NB4 (cell line): ENCODE data around the gene FOCAD.

ENCODE experiments used
- DNase-seq: peaks from one replicate; pipeline ENCODE4 v3.0.0; 2010; ENCODE audit warnings: low read depth
- H3K4me3 ChIP-seq: one replicate; pipeline ENCODE4 v1.5.1; 2011; ENCODE audit warnings: mild to moderate bottlenecking, low read depth, low read length, moderate library complexity
- MYC ChIP-seq: IDR thresholded peaks from 2 replicates; pipeline ENCODE4 v1.6.1; 2011; ENCODE audit warnings: low read depth, low read length
- POLR2A ChIP-seq: IDR thresholded peaks from 2 replicates; pipeline ENCODE4 v1.6.1; 2011; ENCODE audit warnings: mild to moderate bottlenecking; ENCODE audit not compliant: insufficient read length; ENCODE audit errors: extremely low read depth
- TF ChIP-seq, protein P1 (sequence below): IDR thresholded peaks from 2 replicates; pipeline ENCODE4 v1.6.1; 2011; ENCODE audit warnings: low read depth, low read length
- TF ChIP-seq, protein P2 (sequence below): IDR thresholded peaks from one replicate; pipeline ENCODE4 v1.5.1; 2012; ENCODE audit warnings: low read depth, low read length

The FOCAD gene

DNA sequence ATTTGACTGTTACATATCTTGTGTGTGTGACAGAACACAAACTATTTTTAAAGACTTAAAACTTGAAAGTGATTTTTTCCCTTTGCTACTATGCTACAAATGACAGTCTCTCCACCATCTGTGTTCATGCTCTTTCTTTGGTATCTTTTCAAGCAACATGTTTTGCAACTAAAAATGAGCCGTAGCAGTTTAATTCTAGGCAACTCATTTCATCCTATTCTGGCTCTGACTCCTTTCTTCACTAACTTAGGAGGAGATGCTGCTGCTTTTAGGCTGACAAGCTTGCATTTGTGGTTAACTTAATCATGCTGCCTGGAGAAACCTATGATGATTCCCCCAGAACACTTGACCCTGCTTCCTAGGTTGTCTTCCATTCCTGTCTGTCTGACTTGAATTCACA, 246.8 kb downstream of the FOCAD start:
- DNase-seq: no peak
- H3K4me3 ChIP-seq: no peak overlapping the region
- TF ChIP-seq POLR2A (no peak), MYC (no peak)

DNA sequence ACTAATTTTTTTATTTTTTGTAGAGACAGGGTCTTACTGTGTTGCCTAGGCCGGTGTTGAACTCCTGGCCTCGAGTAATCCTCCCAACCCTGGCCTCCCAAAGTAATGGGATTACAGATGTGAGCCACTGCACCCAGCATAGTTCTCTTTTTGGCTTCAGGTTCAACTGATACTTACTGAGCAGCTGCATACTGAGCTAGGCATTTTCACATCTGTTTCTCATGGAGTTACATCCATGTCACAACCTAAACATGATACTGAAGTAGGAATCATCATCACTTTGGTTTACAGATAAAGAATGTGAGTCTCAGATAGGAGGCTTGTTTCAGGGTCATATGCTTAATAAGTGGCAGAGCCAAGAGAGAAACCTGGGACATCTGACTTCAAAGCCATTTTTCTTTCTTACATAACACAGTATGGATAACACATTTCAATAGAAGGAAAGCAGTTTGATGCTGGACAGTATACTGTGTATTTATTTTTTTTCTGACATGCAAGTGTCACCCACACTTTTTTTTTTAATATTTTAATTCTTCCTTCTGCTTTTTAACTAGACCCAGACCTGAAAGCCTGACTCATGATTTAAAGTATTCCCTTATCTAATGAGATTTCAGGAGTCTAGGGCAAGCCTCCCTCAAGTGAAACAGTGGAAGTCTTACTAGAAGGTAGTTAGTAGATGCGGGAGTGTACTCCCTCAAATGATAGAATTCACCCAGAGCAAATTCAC, 256.6 kb downstream of the FOCAD start:
- no peak overlapping the region for H3K4me3 ChIP-seq
- DNase-seq: no peak
- no peak for TF ChIP-seq POLR2A
- TF ChIP-seq, protein P1, sequence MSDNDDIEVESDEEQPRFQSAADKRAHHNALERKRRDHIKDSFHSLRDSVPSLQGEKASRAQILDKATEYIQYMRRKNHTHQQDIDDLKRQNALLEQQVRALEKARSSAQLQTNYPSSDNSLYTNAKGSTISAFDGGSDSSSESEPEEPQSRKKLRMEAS: no peak
- TF ChIP-seq MYC: no peak
- TF ChIP-seq, protein P2, sequence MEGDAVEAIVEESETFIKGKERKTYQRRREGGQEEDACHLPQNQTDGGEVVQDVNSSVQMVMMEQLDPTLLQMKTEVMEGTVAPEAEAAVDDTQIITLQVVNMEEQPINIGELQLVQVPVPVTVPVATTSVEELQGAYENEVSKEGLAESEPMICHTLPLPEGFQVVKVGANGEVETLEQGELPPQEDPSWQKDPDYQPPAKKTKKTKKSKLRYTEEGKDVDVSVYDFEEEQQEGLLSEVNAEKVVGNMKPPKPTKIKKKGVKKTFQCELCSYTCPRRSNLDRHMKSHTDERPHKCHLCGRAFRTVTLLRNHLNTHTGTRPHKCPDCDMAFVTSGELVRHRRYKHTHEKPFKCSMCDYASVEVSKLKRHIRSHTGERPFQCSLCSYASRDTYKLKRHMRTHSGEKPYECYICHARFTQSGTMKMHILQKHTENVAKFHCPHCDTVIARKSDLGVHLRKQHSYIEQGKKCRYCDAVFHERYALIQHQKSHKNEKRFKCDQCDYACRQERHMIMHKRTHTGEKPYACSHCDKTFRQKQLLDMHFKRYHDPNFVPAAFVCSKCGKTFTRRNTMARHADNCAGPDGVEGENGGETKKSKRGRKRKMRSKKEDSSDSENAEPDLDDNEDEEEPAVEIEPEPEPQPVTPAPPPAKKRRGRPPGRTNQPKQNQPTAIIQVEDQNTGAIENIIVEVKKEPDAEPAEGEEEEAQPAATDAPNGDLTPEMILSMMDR: no peak

DNA sequence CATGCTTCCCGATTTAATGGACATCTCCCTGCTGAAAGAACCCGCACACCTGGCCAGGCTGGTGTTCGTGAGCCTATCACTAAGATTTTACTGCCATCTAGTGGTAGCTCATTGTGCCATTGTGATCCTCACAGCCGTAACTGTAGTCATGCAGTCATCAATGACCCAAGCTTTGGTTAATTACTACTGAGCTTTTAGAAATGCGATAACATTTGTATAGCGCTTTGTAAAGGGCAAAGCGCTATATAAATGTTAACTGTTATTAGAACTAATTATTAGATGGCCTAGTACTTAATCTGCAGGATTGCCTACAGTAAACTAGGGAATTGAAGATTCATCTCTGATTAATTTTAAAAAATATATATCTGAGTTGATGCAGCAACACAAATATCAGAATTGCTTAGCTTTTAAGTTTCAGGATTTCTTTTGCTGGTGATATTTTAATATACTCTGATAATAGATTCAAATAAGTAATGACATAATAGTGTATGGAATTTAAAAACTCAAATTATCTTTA, 257.2 kb downstream of the FOCAD start:
- TF ChIP-seq, protein P1: no peak; the same call in 1 of the 2 replicates
- TF ChIP-seq, protein P2: peak; percentile 98
- TF ChIP-seq MYC (no peak), POLR2A (no peak)
- peak; percentile 85 for DNase-seq

DNA sequence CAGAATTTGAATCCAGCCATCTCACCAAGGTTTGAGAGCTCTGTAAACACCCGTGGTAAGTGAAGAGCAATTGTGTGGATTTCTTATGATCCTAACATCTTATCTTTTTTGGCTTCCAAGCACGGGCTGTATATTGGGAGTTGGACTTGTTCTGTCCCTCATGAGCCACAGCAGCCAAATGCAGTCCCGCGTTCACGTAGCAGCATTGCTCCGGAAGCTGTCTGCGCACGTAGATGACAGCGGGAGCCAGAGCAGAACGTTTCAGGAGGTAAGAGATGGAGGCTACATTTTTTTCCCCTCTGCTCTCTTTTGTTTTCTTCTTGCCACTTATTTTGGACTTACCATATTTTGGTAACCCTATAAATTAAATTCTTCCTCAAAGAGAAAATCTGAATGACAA, 260.4 kb downstream of the FOCAD start:
- TF ChIP-seq POLR2A (no peak), MYC (no peak)
- TF ChIP-seq, protein P2: no peak
- TF ChIP-seq, protein P1: no peak
- DNase-seq: no peak
- no peak overlapping the region for H3K4me3 ChIP-seq

More for the DNA sequence above, 257.2 kb downstream of the FOCAD start:
- no peak overlapping the region for H3K4me3 ChIP-seq

DNA sequence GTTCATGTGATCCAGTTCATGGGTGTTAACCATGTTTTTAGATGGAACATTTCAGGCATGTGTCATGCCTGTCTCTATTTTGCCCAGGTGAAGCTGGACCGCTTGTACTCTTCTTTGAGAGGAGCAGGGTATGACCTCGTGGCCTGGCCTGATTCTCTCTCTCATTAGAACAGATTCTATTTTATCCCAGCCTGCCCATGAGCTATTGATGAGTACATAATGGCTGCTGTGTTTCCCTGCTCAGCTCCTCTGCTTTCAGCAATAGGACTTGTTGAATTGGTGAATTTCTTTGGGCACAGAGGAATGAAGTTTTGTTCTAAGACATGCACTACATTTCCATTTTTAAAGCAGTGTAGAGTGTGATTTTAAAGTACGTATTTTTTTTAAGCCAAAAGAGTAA, 261.2 kb downstream of the FOCAD start:
- H3K4me3 ChIP-seq: no peak overlapping the region
- DNase-seq: no peak
- TF ChIP-seq MYC: no peak
- TF ChIP-seq, protein P2: no peak
- no peak for TF ChIP-seq POLR2A
- TF ChIP-seq, protein P1: no peak

DNA sequence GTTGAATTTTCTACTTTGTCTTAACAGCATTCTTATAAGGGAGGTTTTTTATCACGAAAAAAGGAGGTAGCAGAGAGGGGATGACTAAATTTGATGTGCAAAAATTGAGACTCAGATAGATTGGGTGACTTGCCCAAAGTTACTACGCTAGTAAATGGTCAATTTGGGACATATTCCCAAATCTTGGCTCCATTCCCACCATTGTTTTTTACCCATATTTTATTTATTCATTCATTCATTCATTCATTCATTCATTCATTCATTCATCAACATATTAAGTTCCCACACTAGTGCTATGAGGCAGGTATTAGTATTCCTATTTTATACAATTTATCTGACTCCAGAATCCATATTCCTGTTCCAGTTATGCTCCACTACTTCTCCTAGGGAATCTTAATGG, 261.8 kb downstream of the FOCAD start:
- no peak for DNase-seq
- no peak overlapping the region for H3K4me3 ChIP-seq
- TF ChIP-seq, protein P1: no peak
- TF ChIP-seq POLR2A: no peak
- TF ChIP-seq, protein P2: no peak
- no peak for TF ChIP-seq MYC
